NCI-H2107 treated with DMSO at 0.1 percent for 48 hours (cell line): ENCODE measurements around the gene ARID5B.
"Not testable (repeated sequence)": the region's sequence is repeated elsewhere in the genome, so short reads cannot be mapped to it uniquely, and the experiment has no call there.

ENCODE experiments used
- DNase-seq: peaks from one replicate; lab custom pipeline; 2025; ENCODE audit not compliant: unreplicated experiment; lab: John Stamatoyannopoulos, UW

Gene ARID5B

GRCh38 chr10:62028502-62028842 is 127.0 kb downstream of the ARID5B start:
- not testable (repeated sequence) for DNase-seq

DNA sequence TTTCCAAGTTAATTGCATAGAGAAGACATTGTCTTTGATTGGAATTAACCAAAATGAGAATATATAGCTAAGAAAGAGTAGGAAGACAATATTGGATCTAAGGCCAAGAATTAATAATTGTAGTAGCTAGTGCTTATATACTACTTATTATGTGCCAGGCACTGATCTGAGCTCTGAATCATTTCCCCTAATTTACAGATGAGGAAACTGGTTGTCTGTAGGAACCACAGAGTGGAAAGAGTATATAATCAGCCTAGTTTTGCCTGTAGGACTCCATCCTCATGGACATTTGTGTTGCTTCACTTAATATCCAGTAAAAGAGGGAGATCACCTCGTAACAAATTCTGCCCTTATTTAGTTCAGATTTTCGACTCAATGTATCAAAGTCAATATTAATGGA is 127.9 kb downstream of the ARID5B start:
- no peak for DNase-seq

DNA sequence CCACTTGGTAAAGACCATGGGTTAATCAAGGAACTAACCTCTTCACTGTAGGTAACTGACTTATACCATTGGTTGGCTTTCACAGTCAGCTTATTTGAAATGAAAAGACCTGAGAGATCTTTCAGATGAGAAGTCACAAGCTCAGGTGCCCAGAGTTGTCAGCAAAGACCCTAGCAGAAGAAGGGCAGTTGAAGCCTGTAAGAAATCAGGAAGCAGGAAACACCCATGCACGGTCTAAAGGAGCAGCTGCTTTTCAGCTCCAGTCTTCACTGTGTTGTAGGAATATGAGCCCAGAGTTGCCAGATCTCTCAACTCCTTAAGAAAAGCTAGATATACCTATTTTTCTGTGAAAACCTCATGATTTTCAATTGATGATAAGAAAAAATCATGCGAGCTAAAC is 130.0 kb downstream of the ARID5B start:
- DNase-seq = no peak

DNA sequence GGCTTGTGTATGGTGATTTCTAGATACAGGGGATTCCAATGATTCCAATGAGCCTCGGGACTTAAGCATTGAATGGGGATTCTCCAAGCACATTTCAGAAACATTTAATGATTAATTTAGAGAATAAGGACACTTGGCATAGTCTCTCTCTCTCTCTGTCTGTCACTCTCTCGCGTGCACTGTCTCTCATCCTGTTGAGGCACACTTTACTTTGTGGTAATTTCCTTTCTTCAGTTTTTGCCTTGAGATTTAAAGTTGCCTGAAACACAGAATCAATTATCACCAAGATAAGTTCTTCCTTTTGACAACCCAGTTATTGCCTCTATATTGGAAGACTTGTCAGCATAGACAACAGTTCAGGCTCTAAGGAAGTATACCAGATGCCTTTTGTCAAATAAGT is 131.6 kb downstream of the ARID5B start:
- no peak for DNase-seq

DNA sequence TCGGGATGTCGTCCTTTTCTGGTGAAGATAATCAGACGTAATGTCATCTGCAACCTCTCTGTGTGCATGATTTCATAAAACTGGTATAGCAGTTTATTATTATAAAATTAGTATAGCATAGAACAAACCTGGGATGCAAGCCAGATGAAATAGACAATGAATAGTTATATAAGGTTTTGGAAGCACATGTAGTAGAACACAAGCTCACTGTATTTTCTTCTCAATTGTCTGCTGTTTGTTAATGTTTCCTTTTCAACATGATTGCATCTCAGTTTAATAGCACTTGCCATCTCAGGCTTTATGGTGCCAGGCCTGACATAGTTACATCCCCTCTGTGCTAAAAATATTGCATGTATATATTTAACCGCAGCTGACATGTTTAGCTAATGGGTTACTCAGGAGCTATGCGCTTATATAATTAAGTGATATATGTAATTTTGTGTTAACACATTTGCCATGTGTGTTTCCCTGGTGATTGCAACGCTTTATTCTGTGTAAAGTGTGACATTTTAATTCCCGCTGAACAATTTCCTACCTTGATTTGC is 132.7 kb downstream of the ARID5B start:
- DNase-seq = no peak

DNA sequence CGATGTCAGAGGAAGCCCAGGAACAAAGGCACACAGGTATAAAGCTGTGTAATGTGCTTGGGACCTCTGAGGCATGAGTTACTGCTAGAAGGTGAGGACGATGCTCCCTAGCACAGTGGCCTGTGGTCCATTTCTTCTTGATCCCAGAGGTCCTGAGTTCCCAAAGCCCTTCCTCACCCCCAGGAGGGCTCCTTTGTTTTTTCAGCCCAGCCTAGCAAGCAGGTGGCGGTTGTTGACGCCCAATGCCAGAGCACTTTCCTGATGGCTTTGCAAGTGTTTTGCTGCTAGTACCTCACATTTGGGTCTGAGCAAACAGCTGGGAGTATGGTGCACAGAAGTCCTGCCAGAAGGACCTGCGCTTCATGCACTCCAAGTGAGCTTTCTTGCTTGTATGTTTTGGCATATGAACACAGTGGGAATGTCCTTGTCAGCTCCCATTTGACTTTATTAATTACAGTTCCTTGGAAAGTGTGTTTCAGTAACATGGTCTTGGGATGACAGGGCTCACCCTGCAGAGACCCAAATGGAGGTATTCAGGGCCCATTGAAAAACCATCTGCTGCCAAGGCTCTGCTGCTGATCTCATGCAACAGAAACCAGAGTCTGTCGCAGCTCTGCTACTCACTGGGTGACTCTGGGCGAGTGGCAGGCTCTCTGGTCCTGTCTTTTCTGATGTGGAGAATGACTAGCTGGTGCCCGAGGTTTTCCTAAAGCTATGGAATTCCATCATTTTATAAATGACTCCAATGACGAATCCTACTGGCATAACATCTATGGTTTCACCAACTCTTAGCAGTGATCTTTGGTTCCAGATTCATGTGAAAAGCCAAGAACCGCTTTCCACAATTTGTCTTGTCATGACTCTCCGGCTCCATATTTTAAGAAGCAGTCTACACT is 134.9 kb downstream of the ARID5B start:
- DNase-seq = peak; percentile 42

- DNase-seq = peak; percentile 12
These were observed 135.8 kb downstream of the ARID5B start for GRCh38 chr10:62037166-62037831.

DNA sequence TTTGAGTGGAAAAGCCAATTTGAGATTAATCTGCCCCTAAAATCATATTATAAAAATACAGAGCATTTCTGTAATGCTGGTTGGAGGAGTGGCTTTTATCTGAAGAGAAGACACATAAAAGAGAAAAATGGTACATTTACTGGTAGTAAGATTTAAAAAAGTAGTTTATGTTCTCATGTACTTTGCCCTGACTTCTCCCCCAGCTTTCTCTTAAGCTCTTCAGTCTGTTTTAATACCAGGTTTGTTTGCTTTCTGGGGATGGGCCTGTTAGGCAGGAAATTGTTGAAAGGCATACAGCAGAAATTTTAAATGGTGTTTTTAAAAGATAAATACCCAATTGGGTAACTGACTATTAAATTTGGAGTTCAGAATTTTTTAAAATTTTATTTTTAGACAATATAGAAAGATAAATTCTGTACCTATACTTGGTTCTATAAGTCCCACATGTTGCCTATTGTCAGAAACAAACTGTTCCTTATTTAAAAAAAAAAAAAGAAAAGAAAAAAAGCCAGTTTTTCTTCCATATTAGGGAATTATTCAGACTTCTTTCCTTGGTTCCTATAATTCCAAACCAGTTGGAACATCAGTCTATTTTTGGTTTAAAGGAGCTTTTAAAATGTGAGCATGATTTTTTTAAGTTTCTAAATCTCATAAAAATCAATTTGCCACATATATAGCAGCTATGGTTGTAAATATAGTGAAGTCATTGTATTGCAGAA is 136.6 kb downstream of the ARID5B start:
- DNase-seq = no peak

- peak; percentile 61 for DNase-seq
These were observed 137.2 kb downstream of the ARID5B start for GRCh38 chr10:62038609-62039190.

GRCh38 chr10:62039954-62040353 is 138.5 kb downstream of the ARID5B start:
- DNase-seq = no peak

DNA sequence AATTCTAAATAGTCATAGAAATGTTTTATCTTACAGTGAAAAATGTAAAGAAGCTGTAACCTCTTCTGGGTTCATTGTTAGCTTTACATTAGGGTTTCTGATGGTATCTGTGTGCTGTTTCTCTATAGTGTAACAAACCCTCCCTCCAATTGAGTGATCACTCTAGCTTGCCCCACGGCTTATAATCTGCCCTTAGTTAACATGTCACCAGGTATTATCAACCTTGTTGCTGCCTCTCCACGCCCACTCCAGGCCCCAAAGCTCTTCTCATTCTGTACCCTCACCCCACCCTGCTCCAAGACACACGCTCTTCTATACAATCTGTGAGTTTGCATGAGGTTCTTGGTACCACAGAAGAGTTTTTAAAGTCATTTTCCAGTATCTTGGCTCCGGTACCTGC is 139.4 kb downstream of the ARID5B start:
- DNase-seq = no peak

DNA sequence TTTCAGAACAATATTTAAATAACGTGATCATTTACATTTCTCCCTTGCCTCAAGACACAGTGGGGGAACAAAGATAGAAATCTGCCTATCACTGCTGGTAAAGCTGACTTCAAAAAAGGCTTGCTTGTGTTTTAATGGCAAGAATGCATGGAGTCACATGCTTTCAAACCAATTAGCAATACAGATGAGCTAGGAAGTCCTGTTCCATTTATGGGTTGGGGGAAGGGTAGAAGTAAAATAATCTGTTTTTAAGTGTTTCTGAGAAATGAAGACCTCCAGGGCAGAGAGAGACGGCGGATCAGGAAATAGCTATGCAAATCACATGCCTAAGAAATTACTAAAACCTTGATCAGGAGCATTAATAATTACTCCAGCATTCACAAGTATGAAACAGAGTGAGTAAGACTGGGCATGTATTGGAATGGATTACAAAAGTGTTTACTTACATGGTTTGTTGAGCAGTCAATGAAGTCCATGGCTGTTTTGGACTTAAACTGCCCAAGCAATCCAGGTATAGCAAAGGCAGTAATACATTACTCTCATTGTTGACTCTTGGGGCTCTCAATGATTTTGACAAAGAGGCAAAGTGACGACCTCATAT is 142.0 kb downstream of the ARID5B start:
- DNase-seq = no peak

DNA sequence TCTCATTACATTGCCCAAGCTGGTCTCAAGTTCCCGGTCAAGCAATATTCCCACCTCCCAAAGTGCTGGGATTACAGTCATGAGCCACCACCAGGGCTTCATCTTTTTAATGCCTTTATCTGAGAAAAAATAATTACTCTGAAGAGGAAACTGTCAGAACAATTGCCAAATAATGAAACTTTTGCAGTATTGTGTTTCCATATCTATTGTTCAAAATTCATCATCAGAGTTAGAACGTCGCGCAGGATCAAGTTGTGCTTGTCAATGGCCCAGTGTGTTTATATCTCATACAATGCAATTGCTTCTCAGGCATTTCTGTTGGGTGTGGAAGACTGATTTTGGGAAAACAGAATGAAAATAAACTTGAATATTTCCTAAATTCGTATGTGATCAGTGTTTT is 143.1 kb downstream of the ARID5B start:
- DNase-seq = no peak

DNA sequence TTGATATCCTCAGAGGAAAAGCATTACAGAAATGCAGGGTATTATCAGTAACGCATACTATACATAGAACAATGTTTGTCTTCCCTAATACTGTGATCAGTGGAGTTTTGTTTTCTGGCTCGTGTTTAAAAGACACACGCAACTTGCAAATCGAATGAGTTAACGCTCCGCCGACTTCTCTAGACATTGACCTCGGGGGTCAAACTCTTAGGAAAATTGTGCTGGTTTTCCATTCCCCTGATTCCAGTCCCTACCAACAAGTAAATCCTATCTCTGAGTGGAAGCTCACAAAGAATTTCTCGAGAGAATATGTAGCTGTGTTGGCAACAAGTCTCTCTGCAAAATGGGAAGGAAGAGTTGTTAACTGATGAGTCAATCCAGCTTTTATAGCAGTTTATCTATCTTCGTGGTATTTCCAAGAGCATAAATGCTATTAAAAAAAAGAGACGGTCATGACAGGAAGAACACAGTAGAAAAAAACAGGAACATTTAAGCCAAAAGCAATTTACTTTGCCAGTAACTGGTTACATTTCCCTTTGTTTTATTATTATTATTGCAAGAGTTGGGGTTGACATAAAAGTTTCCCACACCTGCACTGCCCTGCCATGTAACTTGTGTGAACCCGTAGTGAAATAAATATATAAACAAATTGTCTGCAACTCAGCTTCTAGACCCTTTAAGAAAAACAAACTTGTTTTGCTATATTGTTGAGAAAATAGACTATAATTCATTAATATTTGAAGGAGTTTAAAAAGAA is 144.4 kb downstream of the ARID5B start:
- no peak for DNase-seq

- no peak for DNase-seq
These were observed 145.2 kb downstream of the ARID5B start for GRCh38 chr10:62046522-62047227.

GRCh38 chr10:62047228-62047892 is 145.9 kb downstream of the ARID5B start:
- DNase-seq = no peak

- DNase-seq = no peak
These were observed 146.5 kb downstream of the ARID5B start for GRCh38 chr10:62047960-62048383.

- no peak for DNase-seq
These were observed 147.0 kb downstream of the ARID5B start for GRCh38 chr10:62048470-62048869.
